Activated CD4-positive, alpha-beta T cell treated with anti-CD3 and anti-CD28 coated beads, Interleukin-2, amount 50 U/mL, for 24 hours (primary cell): Measurements from ENCODE around the gene ACSL3.
"Not testable (repeated sequence)": the region's sequence is repeated elsewhere in the genome, so short reads cannot be mapped to it uniquely, and the experiment has no call there.

Experiments
- DNase-seq, 2 donors: peaks; one replicate each; pipeline ENCODE4 v3.0.0-alpha.2; 2020; ENCODE audit warnings: low read depth in 1 of 2, low spot score in 1 of 2

The ACSL3 gene

DNA sequence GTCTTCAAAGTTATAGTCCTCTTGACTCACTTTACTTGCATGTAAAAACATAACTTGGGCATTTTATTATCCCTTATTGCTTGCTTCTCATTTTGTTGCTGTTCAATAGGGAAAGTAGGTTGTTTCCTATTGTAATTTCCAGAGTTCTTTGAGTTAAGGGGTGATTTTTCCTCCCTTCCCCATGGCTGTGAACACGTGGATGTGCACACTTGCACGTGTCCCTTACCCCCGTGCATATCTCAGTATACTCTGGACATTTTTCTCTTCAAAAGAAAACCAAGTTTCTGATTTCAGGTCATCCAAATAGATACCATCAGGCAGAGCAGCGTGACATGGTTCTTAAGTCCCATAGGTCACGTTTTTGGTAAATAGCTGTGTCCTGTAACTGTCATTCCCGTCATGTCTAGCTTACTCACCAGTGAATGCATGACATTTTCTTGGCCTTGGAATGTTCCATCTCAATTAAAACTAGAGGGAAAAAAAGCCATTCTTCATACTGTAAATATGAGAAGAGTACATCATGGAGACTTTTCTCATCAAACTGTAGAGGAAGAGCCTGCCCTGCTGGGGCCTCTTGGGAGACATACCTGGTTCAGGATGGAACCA, 107.8 kb downstream of the ACSL3 start:
- DNase-seq: no peak

DNA sequence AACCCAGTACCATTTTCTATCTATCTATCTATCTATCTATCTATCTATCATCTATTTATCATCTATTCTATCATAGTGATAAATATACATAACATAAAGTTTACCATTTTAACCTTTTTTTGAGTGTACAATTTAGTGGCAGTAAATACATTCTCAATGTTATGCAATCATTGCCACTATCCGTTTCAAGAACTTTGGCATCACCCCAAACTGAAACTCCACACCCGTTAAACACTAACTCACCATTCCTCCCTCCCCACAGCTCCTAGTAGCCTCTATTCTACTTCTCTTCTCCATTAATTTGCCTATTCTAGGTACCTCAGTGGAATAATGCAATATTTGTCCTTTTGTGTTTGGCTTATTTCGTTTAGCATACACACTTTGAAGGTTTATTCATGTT, 108.7 kb downstream of the ACSL3 start:
- no peak for DNase-seq

DNA sequence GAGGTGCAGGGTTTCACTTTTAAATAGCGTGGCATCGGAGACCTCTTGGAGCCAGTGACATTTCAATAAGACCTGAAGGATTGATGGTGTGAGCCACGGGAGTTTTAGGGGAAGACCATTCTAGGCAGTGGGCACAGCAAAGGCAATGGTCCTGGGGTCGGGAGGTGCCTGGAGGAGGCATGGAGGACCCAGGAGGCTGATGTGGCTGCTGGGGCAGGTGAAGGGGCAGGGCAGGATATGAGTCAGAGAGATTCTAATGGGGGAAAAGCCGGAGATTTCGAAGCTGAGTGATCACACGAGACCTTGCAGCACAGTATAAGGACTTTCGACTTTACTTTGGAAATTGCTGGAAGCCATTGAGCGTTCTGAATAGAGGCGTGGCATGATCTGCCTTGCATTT, 111.6 kb downstream of the ACSL3 start:
- DNase-seq: no peak

DNA sequence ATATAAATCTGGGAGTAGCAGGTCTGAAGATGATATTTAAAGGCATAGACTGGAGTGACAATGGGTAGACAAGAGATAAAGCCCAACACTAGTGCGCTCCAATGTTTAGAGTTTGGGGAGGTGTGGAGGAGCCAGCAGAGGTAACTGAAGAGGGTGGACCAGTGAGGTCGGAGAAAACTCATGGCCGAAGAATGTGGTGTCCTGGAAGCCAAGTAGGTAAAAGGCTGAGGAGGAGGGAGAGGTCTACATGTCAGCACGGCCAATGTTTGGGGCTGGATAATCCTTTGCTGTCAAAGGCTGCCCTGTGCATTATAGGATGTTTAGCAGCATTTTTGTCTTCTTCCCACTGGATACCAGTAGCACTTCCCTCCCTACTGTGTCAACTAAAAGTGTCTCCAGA, 112.4 kb downstream of the ACSL3 start:
- DNase-seq: no peak

DNA sequence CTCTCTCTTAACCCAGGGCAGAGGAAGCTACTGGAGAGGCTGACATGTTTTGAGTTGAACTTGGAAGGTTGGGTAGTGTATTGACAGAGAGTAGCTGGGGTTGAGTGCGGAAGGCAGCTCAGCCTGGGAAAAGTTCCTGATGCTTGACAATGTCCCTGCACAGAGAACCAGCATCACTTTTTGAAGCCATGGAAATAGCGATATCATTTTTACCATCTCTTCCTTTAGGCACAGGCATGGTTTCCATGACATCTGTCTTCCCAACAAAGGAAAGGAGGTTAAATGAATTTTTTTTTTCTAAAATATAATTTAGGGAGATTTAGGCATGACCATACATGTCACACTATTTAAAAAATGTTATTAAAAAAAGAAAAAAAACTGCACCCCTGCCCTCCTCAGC, 112.9 kb downstream of the ACSL3 start:
- no peak for DNase-seq

DNA sequence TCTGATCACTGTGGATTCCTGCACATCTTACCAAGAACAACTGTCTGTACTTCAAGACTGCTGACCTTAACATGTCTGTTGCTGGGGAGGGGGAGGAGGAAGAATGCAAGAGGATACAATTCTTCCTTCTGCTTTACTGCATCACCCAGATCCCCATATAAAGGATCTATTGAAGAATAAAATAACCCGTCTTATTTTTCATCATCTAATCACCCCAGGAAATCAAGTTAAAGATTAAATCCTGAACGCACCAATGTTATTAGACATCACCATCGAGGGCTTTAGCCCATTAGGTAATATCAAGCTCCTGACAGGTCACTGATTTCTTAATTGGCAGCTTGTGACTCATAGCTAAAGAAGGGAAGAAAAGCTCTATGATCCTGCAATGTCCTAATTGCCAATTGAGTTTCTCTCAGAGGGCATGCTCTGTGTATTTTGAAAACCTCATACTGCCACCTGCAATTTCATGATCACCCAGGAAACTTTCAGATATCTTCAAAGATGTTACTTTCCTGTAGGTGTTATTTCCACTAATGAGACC, 115.8 kb downstream of the ACSL3 start:
- no peak for DNase-seq

DNA sequence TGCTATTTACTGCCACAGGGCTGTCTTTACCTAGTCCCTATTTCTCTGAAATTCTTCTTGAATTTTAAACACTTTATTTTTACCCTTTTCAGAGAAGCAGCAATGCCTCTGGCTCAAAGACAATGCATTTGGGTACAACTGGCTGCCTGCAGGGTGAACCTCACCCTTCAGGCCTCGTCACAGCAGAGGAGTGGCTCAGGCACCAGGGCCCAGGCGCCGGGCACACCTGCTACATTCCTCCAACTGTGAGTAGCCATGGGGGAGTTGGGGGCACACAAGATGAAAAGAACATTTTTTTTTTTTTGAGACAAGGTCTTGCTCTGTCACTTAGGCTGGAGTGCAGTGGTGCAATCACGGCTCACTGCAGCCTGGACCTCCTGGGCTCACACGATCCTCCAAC, 116.3 kb downstream of the ACSL3 start:
- no peak for DNase-seq

DNA sequence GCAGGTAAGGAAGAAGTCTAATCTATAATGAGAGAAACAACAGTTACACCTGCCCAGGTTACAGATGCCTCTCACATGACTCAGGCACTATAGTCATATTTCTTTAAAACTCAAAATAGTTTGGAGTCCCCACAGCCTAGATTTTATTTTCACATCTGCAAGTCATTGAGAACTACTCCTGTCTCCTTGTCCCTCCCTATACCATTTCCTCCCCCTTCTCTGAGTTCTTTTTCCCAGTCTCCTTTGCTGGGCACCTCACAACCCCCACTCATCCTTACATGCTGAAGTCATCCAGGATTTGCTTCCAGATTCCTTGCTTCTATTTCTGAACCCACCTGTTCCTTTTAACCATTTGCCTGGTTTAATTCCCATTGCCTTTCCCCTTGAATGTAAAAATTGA, 118.0 kb downstream of the ACSL3 start:
- no peak for DNase-seq

DNA sequence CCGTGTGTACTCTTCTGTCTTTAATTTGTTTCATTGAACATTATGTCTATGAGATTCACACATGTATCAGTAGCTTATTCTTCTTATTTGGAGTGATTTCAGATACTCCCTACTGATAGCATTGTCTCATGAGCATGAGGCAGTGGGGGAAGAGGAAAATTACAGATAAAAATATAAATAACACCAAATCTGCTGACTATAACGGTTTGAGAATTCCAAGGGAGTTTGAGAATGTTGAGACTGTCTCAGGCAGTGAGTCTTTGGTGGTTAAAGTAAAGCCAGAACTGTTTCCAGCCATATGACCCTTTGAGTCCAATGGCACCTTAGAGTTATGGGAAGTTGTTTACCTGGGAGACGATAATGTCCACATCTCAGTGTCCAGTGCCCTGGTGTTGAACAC, 118.6 kb downstream of the ACSL3 start:
- no peak for DNase-seq

DNA sequence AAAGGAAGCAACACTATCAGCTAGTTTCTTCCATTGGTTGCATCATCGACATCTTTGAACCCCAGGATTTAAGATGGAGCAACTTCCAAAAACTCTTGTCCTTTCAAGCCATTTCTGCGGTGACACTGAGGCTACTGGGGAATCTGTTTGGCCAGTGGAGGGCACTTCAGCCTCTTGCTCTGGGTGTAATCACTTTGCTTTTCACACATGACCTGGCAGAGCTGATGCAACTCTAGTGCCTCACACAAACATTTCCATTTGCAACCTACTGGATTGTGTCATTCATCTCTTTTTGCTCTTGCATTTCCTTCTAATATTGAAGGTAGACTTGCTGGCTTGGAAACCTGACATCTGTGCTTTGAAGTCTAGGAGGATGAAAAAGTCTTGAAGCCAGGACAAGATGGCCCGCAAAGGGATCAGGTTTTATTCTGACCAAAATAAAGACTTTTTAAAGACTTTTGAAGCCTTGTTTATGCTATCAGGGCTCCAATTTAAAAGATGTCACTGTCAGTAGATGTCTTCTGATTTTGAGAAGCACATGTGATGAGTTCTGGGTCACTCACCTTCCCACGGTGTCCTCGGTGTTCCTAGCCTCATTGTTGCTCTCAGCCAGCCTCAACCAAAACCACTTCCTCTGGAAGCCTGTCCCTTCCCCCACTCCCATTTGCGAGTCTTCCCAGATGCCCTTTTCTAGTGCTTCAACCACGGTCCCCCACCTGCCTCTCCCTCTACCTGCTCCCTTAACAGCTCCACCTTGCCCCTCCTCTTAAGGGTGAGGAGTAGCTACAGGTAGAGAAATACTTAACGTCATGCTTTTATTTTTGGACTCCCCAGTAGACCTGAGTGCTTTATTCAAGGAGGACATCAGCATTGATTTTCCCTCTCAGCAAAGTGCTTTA, 121.4 kb downstream of the ACSL3 start:
- DNase-seq: no peak

DNA sequence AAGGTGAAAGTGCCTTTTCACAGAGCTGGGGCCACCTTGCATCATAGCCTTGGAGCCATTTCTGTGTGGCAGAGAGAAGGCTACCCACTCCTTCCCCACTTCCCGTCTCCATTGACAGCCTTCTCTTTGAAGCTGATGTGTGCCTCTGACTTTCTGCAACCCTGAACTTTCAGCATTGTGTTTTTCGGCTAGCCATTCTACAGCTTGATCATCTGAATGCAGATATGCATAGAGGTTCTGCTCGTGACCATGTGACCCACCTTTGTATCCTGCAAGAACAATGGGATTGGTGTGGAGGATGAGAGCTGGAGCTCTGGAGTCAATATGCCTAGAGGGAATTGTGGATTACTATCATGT, 122.1 kb downstream of the ACSL3 start:
- no peak for DNase-seq

DNA sequence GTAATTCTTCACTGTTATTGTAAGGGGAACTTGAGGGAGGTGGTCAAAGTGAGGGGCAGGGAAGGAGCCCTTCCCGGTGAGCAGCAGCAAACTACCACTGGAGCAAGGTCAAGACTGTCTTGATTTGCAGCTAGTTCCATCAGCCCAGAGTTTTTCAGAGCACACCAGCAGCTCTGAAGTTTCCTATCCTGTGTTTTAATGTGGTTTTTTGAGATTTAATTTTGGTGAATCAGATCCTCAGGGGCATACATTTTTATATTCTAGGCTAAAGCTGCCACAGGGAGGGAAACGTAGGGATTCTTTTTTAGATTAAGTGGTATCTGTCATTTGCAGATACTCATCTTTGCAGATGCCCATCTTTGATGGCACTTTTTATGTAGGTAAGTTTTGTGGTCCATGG, 124.1 kb downstream of the ACSL3 start:
- no peak for DNase-seq

DNA sequence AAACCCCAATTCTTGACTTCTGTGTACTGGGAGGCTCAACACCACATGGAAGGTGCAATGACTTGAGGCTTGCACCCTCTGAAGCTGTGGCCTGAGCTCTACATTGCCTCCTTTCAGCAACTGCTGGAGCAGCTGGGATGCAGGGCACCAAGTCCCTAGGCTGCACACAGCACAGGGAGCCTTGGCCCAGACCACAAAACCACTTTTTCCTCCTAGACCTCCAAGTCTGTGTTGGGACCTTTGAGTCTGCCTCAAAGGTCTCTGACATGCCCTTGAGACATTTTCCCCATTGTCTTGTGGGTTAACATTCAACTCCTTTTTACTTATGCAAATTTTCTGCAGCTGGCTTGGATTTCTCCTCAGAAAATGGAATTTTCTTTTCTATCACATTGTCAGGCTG, 128.6 kb downstream of the ACSL3 start:
- DNase-seq: no peak

DNA sequence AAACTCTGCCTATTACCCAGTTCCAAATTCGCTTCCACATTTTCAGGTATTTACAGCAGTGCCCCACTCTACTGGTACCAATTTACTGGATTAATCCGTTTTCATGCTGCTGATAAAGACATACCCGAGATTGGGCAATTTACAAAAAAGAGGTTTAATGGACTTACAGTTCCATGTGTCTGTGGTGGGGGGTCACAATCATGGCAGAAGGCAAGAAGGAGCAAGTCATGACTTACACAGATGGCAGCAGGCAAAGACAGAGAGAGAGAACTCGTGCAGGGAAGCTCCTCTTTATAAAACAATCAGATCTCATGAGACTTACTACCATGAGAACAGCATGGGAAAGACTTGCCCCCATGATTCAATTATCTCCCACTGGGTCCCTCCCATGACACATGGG, 129.4 kb downstream of the ACSL3 start:
- DNase-seq: not testable (repeated sequence)

DNA sequence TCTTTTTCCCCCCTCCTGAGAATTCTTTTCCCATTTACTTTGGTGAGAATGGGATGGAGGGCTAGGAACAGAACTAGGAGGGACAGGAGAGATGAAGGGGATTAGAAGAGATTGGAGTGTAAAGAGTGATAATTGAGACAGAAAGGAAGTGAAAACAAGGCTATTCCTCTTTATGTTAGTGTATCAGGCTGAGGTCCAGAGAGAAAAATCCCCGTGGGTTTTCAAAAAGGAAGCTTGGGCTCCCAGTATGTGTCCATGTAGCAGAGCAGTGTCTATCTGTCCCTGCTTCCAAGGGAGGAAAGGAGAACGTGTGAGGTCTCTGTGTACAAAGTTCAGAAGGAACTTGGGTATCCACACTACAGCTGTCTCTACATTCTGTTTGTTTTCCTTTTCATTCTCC, 131.3 kb downstream of the ACSL3 start:
- no peak for DNase-seq
